SKM-1 treated with dmso at 0.1 percent for 144 hours (cell line): ENCODE results near the gene SIDT1.

Experiments used
- DNase-seq: peaks from one replicate; lab custom pipeline; 2025; ENCODE audit not compliant: unreplicated experiment; lab: John Stamatoyannopoulos, UW

SIDT1 gene

DNA sequence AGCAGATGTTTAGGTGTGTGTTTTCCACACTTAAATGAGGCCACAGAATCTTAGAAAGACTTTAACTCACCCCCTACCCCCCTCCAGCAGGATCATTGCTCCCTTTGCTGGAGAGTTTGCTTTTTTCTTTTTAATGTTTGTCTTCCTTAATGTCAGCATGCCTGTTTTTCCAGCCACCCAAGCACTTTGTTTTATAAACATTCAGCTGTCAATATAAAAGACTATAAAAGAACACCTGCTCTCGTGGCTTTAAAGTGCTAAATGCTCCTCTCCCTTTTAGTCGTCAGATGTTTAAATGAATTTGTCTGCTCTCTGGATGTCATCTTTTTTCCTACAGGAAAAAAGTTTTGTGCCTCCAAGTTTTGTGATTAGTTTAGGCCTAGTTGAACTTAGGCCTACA lies 61.7 kb downstream of the SIDT1 start:
- DNase-seq: no peak

DNA sequence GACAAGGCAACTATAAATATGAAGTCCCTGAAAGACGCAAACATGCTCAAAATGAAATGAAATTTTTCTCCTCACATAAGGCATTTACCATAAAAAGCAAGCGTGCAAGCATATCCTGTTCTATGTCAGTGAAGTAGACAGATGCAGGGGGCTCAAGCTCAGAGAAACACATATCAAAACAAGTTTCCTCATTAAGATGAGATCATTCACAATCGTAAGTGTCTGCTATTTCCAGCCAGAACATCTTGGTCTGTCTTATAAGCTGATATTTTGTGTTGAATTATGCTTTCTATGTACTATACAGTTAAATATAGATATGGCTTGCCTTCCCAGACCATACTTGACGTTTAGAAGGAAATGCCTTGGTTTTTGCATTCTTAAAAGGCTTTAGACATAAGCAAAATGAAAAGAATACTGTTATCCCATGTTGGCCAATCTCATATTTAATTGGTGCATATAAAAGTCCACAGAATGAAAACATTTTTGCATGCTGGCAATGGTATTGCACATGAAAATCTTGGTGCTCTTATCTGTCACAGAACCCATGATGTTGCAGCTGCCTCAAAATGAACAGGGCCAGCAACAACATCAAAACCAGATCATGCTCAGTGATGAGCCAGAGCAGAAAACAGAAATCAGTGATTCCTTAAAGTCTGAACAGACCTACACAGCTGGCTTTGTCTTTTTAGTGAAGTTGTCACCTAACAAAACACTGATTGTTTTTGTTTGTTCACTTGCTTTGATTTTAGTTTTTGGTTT lies 65.4 kb downstream of the SIDT1 start:
- no peak for DNase-seq

DNA sequence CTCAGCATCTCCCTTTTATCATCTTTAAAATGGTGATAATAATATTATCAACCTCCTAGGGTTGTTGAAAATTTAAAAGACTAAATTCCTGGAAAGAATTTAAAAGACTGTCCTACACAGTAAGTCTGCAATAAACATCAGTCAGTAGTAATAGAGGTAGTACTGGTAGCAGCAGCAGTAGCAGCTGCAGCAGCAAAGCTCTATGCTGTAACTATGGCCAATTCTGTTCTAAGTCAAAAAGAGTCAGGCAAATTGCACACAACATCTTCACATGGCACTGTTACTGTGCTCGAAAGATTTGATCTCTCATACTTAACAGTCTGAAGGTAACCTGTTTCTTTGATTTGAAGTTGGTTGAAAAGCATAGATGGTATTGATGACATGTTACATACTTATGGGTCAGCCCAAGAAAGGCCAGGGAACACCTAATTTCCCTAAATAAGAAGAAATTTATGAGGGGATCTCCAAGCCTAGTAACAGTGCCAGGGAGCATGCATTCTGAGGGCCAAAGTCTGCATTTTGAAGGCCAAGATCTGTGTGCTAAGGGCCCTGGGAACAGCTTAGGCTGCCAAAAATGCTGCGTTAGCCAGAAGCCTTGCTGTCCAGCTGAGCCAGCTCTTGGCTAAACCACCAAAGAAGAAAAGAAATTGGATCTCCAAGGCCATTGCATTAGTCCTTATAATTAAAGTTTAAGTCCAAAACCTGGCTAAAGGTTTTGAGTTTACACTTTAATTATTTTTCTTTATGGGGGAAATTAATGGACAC lies 68.2 kb downstream of the SIDT1 start:
- no peak for DNase-seq

DNA sequence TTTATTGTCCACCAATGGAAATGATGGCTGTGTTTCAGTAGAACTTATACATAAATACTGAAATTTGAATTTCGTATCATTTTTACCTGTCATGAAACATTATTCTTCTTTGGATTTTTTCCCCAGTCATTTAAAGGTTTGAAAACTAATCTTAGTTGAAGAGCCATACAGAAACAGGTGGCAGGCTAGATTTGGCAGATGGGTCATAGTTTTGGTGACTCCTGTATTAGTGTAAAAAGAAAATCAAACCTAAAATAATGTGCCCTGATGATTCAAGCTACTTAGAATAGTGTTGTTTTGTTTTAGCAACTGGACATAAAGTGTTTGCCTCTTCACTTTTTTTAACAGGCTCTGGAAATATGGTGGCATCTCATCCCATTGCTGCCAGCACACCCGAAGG lies 68.9 kb downstream of the SIDT1 start:
- DNase-seq: no peak

DNA sequence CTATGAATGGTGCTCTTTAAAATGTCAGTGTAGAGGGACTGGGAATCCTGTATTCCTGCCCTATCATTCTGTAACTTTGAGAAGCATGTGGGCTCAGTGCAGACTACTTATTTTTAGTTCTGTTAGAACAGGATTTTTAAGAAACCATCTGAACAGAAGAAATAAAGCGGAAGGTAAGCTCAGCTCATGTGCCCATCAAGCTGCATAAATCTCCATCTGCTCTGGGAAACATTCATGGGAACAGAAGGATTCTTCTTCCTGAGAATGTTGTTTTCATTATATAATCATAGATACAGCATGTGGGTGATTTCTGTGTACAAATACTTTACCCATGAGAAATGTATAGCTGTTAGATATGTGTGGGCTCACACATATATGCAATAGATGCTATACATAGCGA lies 69.9 kb downstream of the SIDT1 start:
- no peak for DNase-seq

DNA sequence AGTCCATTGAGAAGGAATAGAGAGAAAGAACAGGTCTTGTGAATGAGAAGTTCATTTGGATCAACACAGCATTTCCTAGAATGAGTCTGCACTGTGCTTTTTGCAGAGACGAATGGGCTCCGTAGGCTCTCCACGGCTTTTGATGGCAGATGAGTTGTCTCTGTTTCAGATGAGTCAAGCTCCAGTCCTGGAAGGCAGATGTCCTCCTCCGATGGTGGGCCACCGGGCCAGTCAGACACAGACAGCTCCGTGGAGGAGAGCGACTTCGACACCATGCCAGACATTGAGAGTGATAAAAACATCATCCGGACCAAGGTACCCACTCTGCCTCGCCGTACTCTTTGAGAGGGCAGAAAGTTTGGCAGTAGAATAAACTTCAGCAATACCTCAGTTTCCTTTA lies 70.5 kb downstream of the SIDT1 start:
- no peak for DNase-seq

DNA sequence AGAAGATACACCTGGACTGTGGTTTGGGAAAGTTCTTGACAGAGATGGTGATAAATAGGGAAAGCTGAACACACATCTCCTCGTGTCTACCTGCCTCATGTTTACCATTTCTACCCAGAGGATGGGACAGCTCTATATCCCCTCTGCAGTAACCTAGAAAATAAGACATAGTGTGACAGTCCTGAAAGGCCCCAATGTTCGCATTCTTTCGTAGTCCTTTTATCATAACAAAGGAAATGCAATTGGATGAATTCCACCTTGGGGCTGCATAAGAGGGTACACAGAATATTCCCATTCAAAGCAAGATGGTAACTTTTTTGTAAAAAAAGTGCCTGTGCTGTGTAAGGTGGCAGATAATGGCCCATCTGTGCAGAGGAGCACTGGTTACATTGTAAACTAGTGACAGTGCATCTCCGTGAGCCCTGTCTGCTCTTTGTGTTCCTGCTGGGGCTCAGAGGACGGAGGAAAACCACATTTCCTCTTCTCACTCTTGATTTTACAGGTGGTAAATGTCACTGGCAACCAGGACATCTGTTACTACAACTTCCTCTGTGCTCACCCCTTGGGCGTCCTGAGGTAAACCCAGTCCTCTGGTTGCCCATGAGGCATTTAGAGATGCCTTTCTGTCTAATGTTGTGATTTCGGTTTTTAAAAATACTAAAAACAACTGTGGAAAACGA lies 74.3 kb downstream of the SIDT1 start:
- peak; percentile 58 for DNase-seq

DNA sequence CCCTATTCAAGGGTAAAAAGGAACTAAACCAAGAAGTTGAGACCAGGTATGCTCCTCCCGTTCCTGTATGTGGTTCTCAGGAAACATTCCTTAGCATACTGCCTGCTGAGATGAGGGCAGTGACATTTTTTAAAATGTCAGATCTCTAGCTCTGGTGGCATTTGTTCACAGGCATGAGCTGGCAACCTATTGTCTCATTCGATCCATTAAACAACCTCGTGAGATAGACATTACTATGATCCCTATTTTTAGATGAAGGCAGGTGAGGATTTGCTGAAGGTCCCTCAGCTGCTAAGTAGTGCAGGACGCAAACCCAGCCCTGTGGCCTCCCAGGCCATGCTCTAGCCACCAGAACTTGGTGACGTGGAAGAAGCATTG lies 74.9 kb downstream of the SIDT1 start:
- DNase-seq: no peak

DNA sequence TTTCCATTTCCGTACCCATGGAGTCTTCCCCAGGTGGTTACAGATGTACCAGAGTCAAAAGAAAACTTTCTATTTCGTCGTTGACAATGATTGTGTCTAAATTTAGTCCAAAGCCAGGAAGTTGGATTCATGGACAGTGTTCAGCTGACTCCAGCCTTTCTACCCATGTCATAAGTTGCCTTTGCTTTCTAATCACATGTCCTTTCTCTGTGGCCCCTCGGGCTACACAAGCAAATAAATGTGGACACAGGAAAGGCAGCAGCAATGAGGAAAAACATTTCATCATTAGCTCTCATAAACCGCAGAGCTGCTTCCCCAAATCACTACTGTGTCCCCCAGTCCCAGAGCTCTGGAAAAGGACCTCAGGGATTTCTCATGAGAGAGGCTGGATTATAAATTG lies 82.0 kb downstream of the SIDT1 start:
- no peak for DNase-seq

DNA sequence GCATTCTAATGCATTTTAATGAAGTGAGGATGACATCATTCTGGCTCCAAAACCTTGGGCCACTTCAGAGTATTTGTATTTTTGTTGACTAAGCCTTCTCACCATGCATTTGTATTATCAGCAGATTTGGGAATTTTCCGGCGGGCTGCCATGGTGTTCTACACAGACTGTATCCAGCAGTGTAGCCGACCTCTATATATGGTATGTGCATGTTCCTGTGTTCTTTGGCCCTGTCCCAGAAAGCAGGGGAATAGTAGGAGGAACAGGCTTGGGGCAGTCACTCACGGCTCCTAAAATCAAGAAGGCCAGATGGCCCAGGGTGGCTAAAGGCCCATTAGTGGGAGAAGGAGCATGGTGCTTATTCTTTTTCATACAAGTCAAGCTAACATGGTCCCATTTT lies 83.6 kb downstream of the SIDT1 start:
- DNase-seq: no peak

DNA sequence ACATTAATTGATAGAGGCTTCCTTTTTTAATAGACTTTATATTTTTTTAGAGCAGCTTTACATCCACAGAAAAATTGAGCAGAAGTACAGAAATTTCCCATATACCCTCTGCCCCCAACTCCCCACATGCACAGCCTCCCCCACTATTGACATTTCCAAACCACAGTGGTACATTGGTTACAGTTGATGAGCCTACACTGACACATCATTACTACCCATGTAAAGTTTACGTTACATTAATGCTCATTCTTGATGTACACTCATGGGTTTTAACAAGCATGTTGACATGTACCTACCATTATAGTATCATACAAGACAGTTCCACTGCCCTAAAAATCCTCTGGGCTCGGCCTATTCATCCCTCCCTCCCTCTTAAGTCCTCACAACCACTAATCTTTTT lies 85.4 kb downstream of the SIDT1 start:
- DNase-seq: no peak

DNA sequence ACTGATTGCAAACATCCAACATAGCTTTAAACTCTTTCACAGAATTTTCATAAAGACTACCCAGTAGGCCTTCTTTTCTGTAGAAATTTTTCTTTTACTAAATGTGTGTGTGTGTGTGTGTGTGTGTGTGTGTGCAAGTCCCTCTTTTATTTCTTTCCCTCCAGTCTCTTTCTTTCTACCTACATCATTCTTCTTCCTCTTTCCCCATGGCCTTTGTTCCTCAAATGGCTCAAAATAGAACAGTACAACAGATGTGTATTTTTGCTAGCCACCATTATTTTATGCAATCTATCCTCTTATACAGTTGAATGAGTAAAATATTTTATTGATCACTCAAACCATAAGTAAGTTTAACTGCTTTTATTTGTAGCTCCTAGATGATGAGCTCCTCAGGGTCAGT lies 87.7 kb downstream of the SIDT1 start:
- DNase-seq: peak; percentile 72

DNA sequence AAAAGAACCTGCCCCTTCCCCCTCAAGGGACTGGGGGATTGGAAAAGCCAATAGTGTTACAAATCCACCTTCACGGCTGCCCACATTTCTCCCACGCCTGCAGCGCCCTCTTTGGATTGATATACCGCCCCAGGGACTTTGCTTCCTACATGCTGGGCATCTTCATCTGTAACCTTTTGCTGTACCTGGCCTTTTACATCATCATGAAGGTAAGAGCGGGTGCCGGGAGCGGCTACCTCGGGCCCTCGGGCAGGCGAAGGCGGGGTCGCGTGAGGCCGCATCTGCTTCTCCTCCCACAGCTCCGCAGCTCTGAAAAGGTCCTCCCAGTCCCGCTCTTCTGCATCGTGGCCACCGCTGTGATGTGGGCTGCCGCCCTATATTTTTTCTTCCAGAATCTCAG lies 91.0 kb downstream of the SIDT1 start:
- DNase-seq: no peak

DNA sequence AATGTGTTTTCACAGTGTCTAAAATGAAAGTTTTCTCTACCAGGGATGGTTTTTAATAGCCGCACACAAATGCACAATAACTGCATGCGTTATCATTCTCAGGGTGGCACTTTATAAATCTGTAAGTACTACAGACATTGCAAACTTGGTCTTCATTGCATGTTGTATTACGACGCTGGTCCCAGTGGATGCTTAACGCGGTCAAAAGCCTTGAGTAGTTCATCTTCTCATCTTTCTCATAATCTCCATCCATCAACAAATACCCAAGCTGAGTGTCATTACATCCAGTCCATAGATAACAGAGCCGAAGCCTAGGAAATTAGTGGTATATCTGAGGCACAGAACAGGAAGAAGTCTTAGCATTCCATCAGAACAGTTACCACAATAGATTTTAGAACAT lies 91.5 kb downstream of the SIDT1 start:
- DNase-seq: no peak

DNA sequence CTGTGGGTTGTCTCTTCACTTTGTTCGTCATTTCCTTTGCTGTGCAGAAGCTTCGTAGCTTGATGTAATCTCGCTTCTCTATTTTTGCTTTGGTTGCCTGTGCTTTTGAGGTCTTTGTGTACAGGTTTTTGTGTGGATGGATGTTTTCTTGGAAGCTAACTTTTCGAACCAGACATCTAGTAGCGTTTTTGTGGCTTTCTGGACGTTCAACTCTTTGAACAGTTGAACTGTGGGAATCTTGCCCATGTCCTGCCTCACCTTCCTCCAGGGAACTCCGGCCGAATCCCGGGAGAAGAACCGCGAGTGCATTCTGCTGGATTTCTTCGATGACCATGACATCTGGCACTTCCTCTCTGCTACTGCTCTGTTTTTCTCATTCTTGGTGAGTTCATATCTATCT lies 93.5 kb downstream of the SIDT1 start:
- DNase-seq: no peak

DNA sequence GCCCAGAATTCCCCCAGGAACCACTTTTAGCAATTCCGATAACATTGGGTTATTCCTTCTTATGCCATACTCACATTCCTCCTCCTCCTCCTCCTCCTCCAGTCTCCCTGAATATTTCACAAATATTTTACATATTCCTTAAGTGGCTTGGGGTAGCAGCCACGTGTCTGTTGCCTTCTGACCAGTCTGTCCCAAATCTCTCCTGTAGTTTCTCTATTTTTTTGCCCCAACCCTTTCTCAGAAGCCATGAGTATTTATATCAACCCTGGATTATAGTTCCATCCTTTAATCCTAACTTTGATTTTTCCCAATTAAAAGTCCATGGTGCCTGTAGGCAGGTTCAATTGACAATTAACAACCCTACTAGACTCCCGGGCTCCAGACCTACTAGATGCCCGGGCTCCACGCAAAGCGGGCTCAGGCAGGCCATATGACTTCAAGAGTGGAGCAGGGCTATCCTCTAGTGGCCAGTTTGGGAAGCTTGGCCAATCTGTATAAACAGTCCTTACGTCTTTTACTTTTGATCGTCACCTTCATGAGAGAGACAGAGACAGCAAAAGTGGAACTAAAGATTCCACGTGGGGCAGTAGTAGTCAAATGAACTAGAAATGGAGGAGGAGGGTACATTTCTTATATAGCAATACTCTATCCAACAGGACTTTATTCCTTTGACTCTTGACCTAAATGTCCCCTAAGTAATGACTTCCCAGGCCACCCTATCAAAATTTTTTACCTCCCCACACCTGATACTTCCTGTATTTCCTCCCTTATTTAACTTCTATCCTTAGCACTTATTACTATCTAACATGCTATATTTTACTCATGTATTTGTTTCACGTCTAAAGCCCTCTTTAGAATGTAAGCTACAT lies 94.4 kb downstream of the SIDT1 start:
- DNase-seq: peak; percentile 81

DNA sequence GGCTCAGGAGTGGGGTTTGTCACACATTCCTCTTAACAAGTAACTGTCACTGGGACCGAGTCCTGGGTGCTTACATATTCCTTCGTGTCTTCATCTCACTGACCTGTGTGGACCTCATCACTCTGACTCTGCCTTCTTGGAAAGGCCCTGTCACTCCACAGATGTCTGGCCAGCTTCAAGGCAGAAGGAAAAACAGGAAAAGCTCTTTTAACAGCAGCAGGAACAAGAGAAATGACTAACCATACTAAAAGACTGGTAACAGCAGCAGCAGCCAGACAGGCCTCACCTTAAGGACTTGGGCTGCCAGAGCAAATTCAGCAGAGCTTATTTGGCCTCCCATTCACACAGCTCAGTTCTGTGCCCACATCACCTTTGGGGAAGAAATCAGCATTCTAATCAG lies 96.0 kb downstream of the SIDT1 start:
- DNase-seq: no peak

DNA sequence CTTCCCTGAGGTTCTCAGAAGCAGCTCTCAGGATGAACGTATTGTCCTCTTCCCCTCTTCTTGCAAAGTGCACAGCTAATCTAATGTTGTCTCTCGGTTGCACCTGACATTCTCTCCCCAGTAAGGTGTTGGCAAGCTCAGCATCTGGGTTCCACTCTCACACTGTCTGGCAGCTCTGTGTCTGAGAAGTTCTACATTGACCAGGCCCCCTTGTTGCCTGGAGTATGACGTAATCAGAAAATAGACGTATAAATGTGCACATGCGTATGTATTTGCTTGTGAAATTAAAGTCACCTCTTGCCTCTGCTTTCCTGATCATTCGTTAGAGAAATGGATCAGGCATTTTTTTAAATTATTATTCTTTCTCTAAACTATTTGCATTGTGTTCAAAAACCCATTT lies 96.4 kb downstream of the SIDT1 start:
- DNase-seq: no peak

DNA sequence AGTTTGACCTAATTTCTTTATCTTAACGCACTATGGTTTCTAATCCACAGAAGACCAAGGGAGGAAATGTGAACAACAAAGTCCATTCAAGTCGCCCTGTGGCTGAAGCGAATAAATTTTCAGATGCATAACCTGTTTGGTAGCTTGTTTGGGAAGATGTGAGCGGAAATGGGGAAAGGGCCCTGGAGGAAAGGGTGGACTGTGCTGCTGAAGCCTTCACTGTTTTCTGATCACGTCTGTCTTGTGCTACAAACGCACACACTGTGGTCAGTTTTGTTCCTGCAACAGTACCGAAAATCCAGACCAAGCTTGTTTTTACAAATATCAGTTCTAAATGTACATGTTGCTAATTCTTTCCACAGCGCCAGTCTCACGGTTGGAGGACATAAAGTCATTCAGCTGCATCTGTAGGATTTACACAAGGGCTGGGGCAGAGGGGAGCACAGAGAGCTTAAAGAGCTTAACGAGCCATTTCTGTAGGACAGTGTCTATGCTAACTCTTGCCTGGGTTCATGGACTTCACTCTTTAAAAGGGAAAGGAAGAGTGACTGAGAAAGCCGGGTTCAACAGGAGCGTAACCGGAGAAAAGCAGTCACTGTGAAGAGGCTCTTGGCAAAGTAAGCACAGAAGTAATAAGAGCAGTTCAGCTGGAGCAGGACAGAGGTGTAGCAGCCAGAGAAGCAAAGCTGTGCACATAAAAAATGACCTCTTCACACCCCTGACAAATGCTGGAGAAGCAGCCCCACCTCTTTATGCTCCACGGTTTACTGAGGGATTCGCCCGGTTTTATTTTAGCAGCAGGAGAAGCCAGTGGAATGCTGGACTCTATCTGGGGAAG lies 97.4 kb downstream of the SIDT1 start:
- DNase-seq: no peak

DNA sequence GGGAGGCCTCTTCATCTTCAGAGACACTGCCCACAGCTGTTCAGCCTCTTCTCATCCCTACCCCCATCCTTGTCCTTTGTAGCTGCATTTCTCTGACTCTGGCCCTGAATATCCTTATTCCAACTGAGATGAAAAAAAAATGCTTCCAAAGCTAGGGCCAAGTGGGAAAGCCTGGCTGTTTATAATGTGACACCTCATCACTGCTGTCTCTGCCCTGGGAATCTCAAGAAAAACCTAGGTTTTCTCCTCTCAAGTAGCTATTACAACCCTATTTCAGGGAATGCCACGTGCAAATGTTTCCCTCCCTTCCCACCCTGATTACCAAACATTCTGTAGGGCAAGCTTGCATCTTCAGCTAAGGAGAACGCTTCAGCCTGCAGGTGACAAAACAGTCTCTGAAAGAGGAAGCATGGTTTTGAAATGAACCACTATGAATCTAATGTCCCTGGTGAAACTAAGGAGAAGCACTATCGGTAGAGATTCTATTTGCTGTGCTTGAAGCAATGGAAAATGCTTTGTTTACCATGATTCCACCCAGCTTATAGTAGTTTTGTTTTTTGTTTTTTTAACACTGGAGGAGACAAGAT lies 98.7 kb downstream of the SIDT1 start:
- peak; percentile 81 for DNase-seq
